ENCODE measurements around the gene COBL.

DNA sequence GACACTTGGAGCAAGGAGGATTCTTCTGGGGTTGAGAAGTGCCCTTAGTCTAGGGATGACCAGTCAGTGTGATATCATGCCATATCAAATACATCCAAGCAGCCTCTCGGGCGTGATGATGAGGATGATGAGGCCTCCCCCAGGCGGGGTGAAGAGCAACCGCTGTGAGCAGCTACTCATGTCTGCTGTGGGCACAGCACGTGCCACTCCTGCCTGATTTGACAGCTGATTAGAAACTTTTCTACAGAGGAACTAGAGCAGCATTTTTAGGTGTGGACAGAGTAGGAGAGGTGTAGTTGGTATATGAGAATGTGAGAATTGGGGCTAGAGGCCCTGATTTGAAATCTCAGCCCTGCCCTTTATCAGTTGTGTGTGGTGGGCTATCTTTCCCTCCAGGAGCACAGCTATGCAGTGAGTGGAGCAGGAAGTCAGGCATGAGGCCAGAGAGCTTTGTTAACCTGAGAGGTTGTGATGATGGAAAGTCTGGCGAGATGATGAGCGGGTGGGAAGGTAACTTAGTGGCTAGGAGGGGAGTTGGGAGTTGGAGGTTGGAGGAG lies 49.6 kb upstream of the COBL start:
- no peak for TF ChIP-seq HMGN3 (IDR thresholded peaks at IDR 0.05; ENCODE audit: borderline replicate concordance, extremely low read depth, insufficient read length, low read depth, low read length)
- TF ChIP-seq RFX7 (CRISPR knock-in tag; IDR thresholded peaks at IDR 0.05) = no peak
- TF ChIP-seq GTF2B (IDR thresholded peaks at IDR 0.05; ENCODE audit: extremely low read depth, insufficient read length) = no peak
- TF ChIP-seq ARNT (IDR thresholded peaks at IDR 0.05) = no peak
- TF ChIP-seq SMC3 (conservative IDR thresholded peaks at IDR 0.05; ENCODE audit: insufficient read depth, low read depth, low read length) = no peak
- no peak for TF ChIP-seq KDM2B (CRISPR knock-in tag; IDR thresholded peaks at IDR 0.05)
- no peak for TF ChIP-seq CTCF (IDR thresholded peaks at IDR 0.05 in 2 of 3, conservative IDR thresholded peaks at IDR 0.05 in 1 of 3; ENCODE audit: insufficient read depth in 2 of 3, low read depth in 1 of 3, low read length in 3 of 3)
- TF ChIP-seq, protein P1, sequence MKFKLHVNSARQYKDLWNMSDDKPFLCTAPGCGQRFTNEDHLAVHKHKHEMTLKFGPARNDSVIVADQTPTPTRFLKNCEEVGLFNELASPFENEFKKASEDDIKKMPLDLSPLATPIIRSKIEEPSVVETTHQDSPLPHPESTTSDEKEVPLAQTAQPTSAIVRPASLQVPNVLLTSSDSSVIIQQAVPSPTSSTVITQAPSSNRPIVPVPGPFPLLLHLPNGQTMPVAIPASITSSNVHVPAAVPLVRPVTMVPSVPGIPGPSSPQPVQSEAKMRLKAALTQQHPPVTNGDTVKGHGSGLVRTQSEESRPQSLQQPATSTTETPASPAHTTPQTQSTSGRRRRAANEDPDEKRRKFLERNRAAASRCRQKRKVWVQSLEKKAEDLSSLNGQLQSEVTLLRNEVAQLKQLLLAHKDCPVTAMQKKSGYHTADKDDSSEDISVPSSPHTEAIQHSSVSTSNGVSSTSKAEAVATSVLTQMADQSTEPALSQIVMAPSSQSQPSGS (CRISPR knock-in tag; IDR thresholded peaks at IDR 0.05) = no peak
- no peak for TF ChIP-seq SRSF7 (optimal IDR thresholded peaks at IDR 0.05; ENCODE audit: low read depth, low read length)
- no peak for TF ChIP-seq CEBPB (tag; IDR thresholded peaks at IDR 0.05)
